ENCODE results near the gene KIF6.

The KIF6 gene

DNA sequence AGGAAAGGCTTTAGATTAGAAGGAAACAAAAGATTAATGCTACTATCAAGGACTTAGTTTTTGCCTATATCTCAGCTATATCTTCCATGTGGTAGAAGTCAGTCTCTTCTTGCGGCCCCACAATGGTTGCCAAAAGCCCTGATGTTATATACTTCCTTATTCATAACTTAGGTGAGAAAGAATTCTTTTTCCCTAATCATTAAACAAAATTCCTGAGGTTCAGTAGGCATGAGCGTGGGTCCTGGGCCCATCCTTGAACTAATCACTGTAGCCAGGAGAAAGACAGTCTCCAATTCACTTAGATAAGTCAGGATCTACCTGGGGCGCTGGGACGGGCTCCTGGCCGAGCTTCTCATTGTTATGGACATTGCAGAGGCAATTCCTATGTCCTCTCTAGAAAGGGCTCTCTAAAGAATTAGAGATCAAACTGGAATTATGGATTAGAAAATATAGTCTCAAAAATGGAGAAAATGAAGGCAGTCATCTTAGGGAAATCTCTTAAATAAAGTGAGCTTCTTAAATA lies 134.3 kb downstream of the KIF6 start:
- no peak for DNase-seq

DNA sequence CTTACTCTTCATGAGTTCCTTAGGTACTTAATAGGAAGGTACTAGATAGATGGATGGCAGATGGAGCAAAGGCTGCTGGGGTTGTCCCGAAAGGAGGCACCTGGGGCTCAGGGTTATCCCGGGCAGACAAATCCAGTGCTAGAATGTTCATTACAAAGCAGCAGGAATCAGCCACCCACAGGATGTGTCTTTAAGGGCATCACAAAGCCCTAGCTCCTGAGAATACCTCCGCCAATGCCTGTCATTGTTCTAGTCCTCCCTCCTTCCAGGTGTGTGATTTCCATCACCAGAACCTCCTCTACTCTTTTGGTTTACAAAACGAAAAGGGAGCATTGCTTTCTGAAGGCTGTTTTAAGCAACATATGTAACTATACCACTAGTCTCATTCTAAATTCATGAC lies 138.1 kb downstream of the KIF6 start:
- no peak for DNase-seq

DNA sequence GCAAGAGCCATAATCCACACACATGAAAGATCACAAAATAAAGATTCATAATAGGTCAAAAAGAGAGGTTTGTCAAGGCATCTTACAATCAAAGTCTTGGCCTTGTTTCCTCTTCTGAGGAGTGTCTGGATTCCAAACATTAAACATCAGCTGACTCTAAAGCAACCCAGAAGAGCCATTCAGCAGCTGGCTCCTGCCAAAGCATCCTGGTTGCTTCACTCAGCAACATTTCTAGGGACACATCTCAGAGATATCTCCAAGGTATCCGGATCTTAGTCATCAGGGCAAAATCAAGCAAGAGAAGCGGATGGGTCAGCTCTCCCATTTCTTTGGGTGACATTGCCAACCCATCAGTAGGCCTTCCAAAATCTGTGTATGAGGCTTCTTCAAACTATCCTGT lies 139.6 kb downstream of the KIF6 start:
- DNase-seq: no peak

DNA sequence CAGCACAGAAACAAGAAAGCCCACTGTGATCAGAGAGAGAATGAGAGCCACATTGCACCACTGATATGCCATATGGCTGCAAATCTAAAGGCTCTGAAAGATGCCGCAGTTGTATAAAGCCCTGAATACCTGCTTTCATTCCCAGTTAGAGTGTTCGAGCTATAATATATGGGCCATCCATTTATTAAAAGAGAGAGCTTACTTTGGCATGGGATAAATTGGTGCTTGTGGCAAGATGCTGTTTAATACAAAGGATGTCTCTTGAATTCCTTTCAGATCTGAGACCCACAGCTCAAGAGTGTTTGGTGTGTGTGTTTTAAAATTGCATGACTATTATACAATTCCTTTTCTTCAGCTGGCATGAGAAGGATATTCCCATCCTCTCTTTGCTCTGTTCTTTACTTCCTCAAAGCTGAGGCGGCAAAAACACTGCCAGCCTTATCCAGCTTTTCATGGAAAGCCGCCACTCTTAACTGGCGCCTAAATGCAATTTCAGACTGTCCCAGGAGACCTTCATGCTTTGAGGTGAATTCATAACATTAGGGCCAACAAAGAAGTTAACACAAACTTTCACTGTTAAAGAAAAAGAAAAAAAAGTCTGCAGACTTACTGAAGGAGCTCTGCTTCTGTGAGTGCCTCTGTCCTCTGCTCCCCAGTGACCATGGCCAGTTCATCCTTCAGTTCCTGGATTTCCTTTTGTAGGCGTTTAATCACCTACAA lies 147.6 kb downstream of the KIF6 start:
- no peak for DNase-seq

DNA sequence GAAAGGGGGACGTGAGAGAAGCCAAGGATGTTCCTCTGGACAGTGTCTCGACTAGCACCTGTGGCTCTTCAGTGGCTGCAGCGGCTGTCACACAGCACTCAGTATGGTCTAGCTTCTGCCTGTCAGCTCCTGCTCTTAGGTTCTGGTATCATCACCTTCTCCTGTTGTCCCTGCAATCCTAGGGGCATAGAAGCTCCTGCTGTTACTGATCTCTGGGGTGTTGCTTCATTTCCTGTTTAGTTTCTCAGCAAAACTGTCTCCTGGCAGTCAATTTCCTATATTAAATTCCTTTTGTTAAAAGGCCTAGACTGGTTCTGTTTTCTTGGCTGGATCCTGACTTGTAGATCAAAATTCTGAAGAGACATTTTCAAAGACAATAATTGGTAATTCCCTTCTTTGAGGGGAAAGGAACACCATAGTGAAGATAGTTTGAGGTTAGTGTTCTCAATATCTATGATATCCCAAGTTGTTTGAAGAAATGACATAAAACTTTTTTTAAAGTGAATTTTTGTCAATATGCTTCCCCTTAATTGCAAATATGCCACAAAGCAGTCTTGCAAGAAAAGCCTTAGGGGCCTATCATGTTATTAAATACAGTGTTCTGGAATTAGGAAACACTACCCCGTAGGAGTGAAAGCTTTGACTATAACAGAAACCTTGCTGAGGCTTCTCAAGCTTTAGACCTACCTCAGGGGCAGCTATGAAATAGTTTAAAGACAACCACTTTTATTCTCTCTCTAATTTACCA lies 148.5 kb downstream of the KIF6 start:
- DNase-seq: no peak

DNA sequence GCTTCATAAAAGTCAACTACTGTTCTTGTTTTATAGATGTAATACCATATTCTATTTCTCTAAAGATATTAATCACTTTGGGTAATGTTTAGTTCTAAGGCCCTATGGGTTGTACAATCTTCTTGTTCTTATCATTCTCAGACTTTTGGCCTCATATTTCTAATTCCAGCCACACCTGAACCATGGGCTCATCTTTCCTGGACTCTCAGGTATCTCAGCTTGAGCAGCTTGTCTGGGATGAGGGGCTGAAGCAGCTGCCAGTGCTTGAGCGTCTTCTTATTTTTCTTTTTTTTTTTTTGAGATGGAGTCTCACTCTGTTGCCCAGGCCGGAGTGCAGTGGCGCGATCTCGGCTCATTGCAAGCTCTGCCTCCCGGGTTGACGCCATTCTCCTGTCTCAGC lies 150.2 kb downstream of the KIF6 start:
- DNase-seq: no peak

DNA sequence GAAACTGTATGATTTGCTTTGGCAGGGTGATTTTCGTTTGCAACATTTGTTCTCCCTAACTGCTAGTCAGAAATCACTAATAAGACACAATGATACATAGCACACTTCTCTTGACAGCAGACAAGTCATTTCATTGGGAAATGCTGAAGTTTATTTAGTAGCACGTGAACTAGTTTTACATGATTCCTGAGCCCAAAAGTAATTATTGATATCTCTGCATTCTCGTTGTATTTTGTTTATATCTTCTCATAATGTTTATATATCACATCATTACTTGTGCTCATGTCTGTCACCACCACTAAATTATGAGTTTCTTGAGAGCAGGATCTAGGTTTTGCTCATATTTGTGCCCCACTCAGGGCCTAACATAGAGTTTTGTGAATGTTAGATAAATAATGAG lies 151.7 kb downstream of the KIF6 start:
- DNase-seq: no peak

DNA sequence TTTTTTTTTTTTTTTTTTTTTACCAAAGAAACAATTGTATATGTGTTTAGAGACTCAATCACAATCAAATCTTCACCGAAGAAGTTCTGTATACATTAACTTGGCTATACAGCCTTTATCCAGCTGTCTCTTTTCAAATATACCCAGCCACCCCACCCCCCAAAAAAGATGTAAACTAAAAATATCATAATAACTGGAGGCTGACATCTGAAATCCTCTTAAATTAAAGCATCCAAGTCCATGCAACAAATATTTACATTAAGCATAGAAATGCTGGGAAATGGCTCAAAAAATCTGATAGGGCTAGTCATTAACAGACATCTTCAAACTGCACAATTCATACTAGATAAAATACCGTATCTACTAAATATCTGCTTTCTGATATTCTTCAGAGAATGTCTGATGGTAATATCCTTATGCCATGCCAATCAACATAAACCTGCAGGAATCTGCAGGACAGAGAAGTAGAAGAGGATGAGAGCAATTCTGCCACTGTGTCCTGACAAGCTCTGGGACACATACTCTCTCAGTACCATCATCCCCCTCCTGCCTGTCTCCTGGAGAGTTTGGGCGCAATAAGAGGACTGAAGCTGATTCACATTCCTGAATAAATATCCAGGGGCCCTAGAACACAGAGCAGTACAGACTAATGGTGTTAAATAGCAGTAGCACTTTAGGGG lies 152.4 kb downstream of the KIF6 start:
- DNase-seq: no peak

DNA sequence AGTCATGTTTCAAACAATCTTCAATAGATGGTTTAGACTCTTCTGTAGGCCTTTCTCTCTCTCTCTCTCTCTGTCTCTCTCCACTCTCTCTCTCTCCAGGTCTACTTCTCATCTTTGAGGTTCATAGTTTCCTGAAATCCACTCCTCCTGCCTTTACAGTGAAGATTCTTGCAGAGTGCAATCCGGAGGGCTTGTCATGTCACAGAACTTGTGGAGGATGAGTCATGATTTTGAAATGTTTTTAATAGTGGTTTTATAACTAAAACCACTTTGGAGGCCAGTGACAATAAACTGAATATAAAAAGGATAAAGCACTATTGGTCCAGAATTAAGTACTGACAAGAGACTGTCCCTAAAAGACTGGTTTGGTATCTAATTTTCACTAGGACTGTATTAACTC lies 156.3 kb downstream of the KIF6 start:
- no peak for DNase-seq

DNA sequence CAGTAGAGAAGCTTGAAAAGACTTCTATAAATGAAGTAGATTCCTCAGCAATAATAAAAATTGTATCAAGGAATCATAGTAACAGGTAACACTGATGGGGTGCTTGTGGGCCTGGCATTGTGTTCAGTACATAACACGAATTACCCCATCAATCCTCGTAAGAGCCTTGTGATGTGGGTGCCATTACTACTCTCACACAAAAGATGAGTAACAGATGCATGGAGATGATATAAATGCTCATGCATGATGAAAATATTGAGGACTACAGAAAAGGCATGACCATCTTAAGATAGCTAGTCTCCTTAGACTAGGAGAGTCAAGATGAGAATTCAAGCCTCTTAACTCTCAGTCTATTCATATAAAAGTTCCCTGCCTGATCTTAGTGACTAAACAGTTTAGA lies 158.1 kb downstream of the KIF6 start:
- DNase-seq: no peak

DNA sequence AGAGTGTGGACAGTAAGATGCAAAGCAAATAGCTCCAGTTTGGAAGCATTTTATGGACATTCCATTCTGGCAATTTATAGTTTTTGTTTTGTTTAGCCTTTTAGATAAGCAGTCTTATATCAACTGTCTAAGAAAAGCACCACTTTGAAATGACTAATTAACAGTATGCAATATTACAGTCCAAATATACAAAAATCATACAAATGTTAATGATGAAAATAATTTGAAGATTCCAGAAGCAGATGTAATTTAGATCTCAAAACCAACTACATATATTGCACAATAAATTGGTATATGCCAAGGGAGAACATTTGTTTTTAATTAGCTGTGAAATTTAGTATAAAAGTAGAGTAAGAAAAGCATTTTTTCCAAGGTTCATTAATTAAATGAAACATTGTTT lies 158.8 kb downstream of the KIF6 start:
- DNase-seq: no peak

DNA sequence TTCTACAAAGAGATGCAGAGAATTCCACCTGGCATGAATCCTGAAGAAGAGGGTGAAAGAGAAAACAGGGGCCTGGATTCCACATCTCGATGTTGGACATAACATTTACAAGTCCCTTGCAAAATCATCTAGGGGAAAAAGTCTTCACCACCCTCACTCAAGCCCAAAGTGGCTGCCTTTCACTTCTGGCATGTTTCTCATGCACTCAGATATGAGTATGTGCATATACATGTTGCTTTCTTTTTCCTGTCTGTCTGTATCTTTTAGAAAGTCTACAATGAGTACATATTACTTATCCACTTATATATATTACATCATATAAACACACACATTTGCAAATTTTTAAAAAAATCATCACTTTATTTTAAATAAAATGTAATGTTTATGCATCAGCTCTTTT lies 159.3 kb downstream of the KIF6 start:
- DNase-seq: no peak

DNA sequence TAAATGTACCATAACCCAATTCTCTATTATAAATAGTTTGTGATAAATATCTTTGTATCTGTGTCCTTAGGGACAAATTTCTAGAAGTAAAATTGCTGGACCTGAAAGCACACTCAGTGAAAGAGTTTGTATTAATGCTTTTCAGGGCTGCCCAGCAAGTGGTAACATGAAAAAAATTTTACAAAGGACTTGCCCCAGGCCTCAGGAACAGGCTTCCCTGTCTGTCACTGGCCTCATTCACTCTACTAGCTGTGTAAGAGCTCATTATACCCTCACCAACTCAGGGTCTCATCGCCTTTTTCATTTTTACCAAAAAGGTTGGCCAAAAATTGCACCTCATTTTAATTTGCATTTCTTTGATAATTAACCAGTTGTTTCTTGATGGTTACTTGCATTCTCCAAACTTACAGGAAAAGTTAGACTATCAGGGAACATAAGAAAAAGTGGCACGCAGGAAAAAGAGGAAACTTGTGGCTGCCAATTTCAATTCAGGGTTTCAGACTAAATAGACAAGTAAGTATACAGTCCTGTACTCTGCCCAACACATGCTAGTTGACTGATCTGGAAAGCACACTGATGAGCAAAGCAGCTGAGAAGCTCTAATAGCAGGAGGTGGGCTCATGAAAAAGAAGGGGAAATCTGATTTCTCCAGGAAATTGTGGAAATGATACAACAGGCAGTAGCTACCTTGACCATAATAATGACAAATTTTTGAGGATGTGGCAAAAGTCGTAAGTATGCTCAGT lies 161.5 kb downstream of the KIF6 start:
- DNase-seq: no peak

DNA sequence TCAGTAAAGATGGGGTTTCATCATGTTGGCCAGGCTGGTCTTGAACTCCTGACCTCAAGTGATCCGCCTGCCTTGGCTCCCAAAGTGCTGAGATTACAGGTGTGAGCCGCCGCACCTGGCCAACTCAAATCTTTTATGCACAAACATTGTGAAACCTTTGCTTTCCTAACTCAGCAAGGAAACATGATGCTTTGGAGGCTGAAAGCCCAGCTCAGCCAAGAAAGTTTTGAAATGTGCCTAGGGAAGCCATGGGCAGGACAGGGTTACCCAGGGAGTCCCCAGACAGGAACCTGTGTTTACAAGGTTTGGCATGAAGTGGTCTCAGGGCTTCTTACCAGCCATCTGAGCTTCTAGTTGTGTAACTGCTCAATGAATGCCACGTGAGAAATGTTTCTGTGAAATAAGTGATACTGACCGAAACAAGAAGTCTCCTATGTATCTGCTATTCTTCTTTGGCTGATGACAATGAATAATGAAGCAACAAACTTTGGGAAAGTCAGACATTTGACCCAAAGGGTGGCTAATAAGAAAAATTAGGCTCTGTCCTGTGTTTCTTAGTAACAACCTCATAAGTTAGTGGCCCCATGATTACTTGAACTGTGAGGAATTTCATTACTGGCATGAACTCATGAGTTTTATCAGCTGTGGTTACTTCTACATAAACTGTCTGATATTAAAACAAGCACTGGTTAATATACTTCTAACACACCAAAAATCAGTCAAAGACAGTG lies 163.5 kb downstream of the KIF6 start:
- no peak for DNase-seq

DNA sequence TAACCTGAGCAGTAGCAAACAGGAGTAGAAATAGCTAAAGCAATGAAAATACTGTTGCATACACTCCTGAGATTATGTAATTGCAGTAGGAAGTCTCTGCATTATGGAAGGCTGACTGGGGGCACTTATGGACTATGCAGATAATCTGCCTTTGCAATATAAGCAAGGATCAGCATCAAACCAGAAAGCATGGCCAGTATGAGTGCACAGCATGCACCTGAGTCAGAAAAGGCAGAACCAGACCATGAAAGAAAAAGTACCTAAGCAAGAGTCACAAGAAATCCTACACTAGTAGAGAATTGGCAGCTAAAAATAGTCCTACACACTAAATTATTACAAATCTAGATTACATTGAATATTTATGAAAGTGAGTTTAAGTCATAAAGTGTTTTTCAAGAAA lies 164.3 kb downstream of the KIF6 start:
- no peak for DNase-seq

DNA sequence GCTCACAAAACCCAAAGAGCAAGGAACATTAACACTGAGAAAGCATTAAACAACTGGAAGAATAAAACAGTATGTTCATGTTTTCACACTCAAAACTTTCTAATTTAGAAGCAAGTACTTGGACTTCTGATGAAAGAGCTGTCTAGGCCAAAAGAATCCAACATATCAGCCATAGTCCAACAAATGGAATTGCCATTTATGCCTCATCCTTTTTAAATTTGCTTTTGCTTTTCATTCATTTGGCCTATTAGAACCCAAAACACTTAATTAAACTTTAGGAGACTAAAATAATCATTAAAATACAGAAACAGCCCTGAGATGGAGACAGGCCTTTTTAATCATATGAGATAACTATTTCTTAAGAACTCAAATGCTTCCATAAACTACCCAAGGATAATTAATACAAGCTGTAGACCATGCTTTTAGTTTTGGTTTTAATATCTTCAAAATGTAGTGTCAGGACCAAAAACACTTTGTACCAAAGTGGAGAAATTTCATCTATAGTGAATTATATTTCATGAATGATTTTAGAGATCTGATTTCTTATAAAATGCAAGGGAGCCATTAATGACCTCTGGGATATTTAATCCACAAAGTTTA lies 166.5 kb downstream of the KIF6 start:
- no peak for DNase-seq

DNA sequence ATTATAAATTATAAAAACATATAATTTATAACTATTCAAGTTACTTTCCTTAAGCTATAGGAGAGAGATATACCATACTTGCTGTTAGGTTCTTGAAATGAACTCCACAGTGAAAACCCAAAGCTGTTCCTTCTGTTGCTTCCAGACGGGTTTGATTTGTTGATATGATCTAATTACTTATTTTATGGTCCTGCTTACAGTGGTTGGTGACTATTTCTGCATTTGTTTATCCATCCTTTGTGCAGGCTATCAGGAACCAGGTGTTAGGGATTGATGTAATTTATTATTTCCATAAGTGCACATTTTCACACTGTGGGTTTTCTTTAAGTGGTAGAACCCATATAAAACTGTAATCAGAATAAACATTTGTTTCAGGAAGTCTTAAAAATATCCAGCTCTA lies 167.1 kb downstream of the KIF6 start:
- DNase-seq: no peak

DNA sequence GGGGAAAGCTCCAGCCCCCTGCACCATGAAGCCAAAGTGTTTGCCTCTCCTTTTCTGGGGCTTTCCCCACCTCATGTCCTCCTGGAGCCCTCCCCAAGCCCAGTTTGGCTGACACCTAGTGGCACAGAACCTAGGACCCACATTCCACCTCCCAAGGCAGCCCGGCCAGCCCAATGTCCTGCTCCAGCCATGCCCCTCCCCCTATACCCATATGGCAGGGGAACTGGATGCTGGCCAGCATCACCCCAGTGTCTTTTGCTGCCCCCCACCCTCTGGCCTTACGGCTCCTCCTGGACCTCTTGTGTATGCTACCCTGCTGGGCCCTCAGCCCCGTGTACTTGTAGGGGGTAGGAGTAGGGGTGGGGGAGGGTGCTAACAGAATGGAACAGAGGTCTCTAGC lies 170.1 kb downstream of the KIF6 start:
- no peak for DNase-seq

DNA sequence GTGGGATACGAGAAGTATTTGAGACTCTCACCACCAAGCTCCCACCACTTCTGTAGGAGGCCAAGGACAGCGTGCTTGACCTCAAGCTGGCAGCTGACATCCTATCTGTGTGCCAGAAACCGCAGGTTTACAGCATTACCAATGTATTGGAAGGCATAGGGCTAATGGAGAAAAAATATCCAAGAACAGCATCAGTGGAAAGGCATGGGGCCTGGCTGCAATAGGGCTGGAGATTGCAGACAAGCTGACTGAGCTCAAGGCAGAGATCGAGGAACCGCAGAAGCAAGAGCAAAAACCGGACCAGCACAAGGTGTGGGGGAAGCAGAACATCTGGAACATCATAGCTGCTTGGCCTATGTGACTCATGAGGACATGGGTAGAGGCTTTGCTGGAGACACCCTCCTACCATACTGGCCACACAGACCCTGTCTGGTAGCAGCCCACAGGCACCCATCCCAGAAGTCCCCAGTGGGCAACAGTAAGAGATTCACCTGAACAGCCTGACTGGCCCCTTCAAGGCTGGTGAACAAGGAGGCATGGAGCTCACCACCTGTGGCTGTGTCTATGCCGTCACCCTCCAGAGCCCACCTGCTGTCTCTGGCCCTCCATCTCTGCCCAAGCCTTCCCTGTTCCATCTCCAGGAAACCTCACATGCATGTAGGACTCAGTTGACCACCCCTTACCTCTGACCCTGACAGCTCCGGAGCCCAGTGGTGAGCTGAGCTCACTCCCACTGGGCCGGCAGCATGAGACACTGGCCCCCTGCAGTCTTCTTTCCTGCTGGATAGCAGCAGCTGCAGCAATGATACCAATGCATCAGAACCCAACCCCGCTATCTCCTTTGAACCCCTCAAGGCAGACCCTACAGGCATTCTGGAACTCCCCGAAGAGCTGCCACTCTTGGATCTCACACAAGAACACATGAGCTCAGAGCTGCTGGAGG lies 171.1 kb downstream of the KIF6 start:
- no peak for DNase-seq

DNA sequence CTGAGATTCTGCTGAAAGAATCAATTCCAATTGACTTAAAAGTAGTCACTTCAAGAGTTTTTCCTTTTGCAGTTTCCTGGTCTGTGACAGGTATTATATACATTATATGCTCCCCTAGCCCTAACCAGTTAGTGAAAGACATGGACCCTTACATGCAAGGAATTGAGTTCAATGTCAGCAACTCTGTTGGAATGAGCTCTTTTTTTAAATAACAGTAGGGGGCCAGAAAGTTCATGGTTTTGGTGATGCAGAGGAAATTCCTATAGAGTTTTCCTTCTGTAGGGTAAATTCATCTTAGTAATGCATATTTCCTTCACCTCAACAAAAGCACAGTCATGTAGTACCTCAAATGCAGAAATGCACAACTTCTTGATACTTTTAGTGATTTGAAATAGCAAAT lies 172.2 kb downstream of the KIF6 start:
- DNase-seq: no peak

DNA sequence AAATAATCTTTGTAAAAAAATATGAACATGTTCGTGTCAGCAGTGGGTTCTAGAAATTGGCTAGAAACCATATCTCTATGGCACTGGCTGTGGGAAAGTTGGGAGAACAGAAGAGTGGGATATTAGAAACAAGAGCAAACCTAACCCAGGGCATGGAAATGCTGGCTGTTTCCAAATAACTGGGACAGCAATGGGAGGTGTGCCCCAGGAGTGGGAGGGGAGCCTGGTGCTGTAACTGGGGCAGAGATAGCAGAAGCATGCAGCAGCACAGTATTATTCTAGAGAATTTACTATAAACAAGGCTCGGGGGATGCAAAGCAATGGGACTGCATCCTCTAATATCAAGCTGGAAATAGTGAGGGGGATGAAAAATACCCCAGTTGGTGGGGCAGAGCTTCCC lies 175.0 kb downstream of the KIF6 start:
- no peak for DNase-seq
